SK-N-MC (cell line): Measurements from ENCODE around the gene KCND2.

Experiments
- DNase-seq: peaks from one replicate; pipeline ENCODE4 v3.0.0-alpha.2; 2011; ENCODE audit warnings: low read depth, low spot score
- H3K27ac ChIP-seq: fragments of 200-600 bp; sonication (generic); 2 replicates; pipeline ENCODE4 v1.5.1; 2016; ENCODE audit warnings: mixed run types
- H3K36me3 ChIP-seq: fragments of 200-600 bp; sonication (generic); 2 replicates; pipeline ENCODE4 v1.6.1; 2017; ENCODE audit warnings: antibody characterized with exemption, low read length, mixed read lengths; ENCODE audit not compliant: insufficient read depth
- H3K4me3 ChIP-seq: fragments of 200-600 bp; sonication (generic); 2 replicates; pipeline ENCODE4 v1.5.1; 2016
- H3K9ac ChIP-seq: fragments of 200-600 bp; sonication (generic); 2 replicates; pipeline ENCODE4 v1.8.0; 2017; ENCODE audit warnings: mixed run types, mixed read lengths; ENCODE audit not compliant: insufficient read length
- H3K9me3 ChIP-seq: fragments of 200-600 bp; sonication (generic); 2 replicates; pipeline ENCODE4 v1.6.1; 2017; ENCODE audit warnings: low read depth, mild to moderate bottlenecking, antibody characterized with exemption, low read length, moderate library complexity, mixed read lengths
- EZH2 ChIP-seq: fragments of 200-600 bp; sonication (generic); IDR thresholded peaks from one replicate; pipeline ENCODE4 v1.6.1; 2017; ENCODE audit warnings: antibody characterized with exemption
- FOXP2 ChIP-seq: optimal IDR thresholded peaks from 2 replicates; pipeline ENCODE3; 2011; ENCODE audit warnings: mild to moderate bottlenecking, moderate library complexity; ENCODE audit not compliant: insufficient read depth; ENCODE audit errors: extremely low read length, control extremely low read depth
- POLR2AphosphoS5 ChIP-seq: IDR thresholded peaks from 2 replicates; pipeline ENCODE4 v1.6.1; 2012; ENCODE audit warnings: mild to moderate bottlenecking, low read depth, low read length, borderline replicate concordance

KCND2 gene

DNA sequence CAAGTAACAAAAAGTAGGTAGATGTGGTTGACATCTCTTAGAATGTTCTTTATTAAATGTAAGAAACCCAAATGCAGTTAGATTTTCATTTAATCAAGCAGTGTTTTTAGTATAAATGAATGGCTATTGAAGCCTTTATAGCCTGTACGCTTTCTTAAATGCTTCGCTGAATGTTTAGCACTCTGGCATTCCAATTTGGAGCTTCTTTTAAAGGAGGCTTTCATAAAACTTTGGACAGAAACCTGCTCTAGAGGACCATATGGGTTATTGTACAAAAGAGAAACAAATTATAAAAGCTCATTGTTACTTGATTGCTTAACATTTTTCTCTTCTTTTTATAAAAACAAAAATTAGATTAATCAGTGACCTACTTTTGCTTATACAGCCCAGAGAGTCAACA is 59.5 kb downstream of the KCND2 start:
- no peak overlapping the region for H3K4me3 ChIP-seq
- H3K36me3 ChIP-seq: no peaks in the 10 kb centered on the region
- no peak overlapping the region for H3K9ac ChIP-seq
- H3K9me3 ChIP-seq: no peaks in the 10 kb centered on the region
- no peak for DNase-seq
- no peak overlapping the region for H3K27ac ChIP-seq
- TF ChIP-seq EZH2 (no peak), POLR2AphosphoS5 (no peak), FOXP2 (no peak)

- H3K27ac ChIP-seq: no peak overlapping the region
- DNase-seq: no peak
- H3K4me3 ChIP-seq: no peak overlapping the region
- no peak overlapping the region for H3K9ac ChIP-seq
- H3K9me3 ChIP-seq: no peaks in the 10 kb centered on the region
- H3K36me3 ChIP-seq: no peaks in the 10 kb centered on the region
- TF ChIP-seq EZH2: no peak
- TF ChIP-seq FOXP2: no peak
- no peak for TF ChIP-seq POLR2AphosphoS5
Measured at GRCh38 chr7:120334475-120334874, 61.5 kb downstream of the KCND2 start.

- Histone ChIP-seq H3K9ac (no peak overlapping the region), H3K27ac (no peak overlapping the region), H3K4me3 (no peak overlapping the region), H3K9me3 (no peaks in the 10 kb centered on the region), H3K36me3 (no peaks in the 10 kb centered on the region)
- no peak for TF ChIP-seq FOXP2
- TF ChIP-seq POLR2AphosphoS5: no peak
- no peak for TF ChIP-seq EZH2
- no peak for DNase-seq
Measured at GRCh38 chr7:120337308-120337907, 64.4 kb downstream of the KCND2 start.

DNA sequence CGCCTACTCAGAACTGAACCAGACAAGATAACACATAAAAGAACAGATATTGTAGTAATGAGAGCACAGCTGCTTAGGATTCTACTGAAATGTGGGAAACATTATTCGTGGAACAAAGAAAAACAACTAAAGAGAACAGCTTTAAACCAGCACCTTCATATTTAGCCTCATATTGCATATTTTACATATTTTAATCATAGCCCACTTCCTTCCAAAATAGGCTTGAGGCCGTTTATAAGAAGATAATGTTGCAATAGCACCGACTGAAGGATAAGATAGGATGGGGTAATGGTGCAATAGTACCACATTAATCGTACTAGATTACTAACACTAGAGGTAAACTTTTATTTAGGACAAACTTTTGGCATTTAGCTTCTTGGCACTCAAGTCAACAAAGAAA is 71.3 kb downstream of the KCND2 start:
- Histone ChIP-seq H3K4me3 (peak overlapping the region; percentile 65), H3K9me3 (no peaks in the 10 kb centered on the region), H3K36me3 (no peaks in the 10 kb centered on the region), H3K9ac (peak overlapping the region; percentile 10), H3K27ac (peak overlapping the region; percentile 88)
- TF ChIP-seq POLR2AphosphoS5 (no peak; the same call in 1 of the 2 replicates), FOXP2 (no peak), EZH2 (no peak)
- DNase-seq: peak; percentile 74

GRCh38 chr7:120353171-120353570 is 80.2 kb downstream of the KCND2 start:
- no peaks in the 10 kb centered on the region for H3K9me3 ChIP-seq
- H3K27ac ChIP-seq: no peak overlapping the region
- no peaks in the 10 kb centered on the region for H3K36me3 ChIP-seq
- no peak for DNase-seq
- no peak overlapping the region for H3K9ac ChIP-seq
- TF ChIP-seq POLR2AphosphoS5 (no peak), EZH2 (no peak), FOXP2 (no peak)
- H3K4me3 ChIP-seq: no peak overlapping the region

DNA sequence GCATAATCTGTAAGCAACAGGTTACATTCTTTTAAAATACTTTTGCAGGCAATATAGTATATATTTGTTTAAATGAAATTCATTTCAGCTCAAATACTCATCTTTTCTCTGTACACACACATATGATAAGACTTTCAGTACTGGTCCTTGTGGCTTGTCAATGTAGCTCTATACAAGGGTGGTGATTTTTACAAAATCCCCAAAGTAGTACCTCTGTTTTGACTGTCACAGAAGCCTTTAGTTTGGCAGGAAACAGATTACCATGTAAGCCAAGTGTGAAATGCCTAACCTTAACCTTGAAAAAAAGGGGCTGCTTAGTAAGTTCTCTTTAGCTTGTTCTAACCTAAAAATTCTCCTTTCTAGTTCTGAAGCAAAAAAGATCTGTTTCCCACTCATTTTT is 87.9 kb downstream of the KCND2 start:
- H3K4me3 ChIP-seq: no peak overlapping the region
- no peaks in the 10 kb centered on the region for H3K9me3 ChIP-seq
- DNase-seq: no peak
- no peak for TF ChIP-seq EZH2
- no peak for TF ChIP-seq POLR2AphosphoS5
- TF ChIP-seq FOXP2: no peak
- H3K27ac ChIP-seq: no peak overlapping the region
- no peak overlapping the region for H3K9ac ChIP-seq
- no peaks in the 10 kb centered on the region for H3K36me3 ChIP-seq

DNA sequence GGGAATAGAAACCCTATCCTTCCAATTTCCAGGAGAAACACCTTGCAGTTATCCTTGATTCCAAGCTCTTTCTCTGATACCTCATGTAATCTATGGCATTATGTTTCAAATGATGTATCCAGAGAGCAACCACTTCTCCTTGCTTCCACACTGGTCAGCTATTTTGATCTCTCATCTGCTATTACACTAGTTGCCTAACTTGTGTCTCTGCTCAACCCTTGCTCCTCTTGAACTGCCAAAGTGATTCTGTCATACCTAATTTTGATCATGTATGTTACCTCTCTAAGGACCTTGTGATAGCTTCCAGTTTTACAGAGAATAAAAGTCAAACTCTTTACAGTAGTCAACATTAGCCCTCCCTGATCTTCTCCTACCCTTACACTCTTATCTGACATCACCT is 90.4 kb downstream of the KCND2 start:
- no peak overlapping the region for H3K4me3 ChIP-seq
- TF ChIP-seq FOXP2: no peak
- no peak for TF ChIP-seq POLR2AphosphoS5
- no peak overlapping the region for H3K9ac ChIP-seq
- DNase-seq: no peak
- H3K36me3 ChIP-seq: no peaks in the 10 kb centered on the region
- no peak overlapping the region for H3K27ac ChIP-seq
- no peaks in the 10 kb centered on the region for H3K9me3 ChIP-seq

- Histone ChIP-seq H3K9me3 (no peaks in the 10 kb centered on the region), H3K4me3 (no peak overlapping the region), H3K36me3 (no peaks in the 10 kb centered on the region), H3K27ac (no peak overlapping the region), H3K9ac (no peak overlapping the region)
- TF ChIP-seq FOXP2 (no peak), EZH2 (no peak), POLR2AphosphoS5 (no peak)
- no peak for DNase-seq
Measured at GRCh38 chr7:120370954-120371353, 98.0 kb downstream of the KCND2 start.

GRCh38 chr7:120373174-120373573 is 100.2 kb downstream of the KCND2 start:
- DNase-seq: peak; percentile 16

More at GRCh38 chr7:120373174-120373573, 100.2 kb downstream of the KCND2 start:
- Histone ChIP-seq H3K9ac (no peak overlapping the region), H3K9me3 (no peaks in the 10 kb centered on the region), H3K4me3 (no peak overlapping the region), H3K36me3 (no peaks in the 10 kb centered on the region), H3K27ac (no peak overlapping the region)
- TF ChIP-seq EZH2: no peak
- no peak for TF ChIP-seq POLR2AphosphoS5
- TF ChIP-seq FOXP2: no peak
